Heart left ventricle (tissue), 16 donors: ENCODE results near the gene NCAPD3. TPM values are rescaled to one million over a fixed set of nuclear protein-coding genes. Genes with fewer than 3 reads are reported as not detected.
A peak's percentile ranks its signal among the peaks of the same experiment; 100 is the strongest.

Source experiments
- ATAC-seq, 4 donors: fragments of 200-7000 bp; cut with Tn5 transposase; one replicate each; pipeline ENCODE4 v1.9.1; 2020 to 2022; ENCODE audit warnings: moderate library complexity in 4 of 4, mild to moderate bottlenecking in 3 of 4, moderate number of reproducible peaks in 1 of 4
- DNase-seq, 5 donors: peaks; one replicate each; pipeline ENCODE4 v3.0.0-alpha.2; 2020
- H3K27ac ChIP-seq, 12 donors: fragments of 200-600 bp; sonication (generic) in 4 of 12; one replicate each; pipeline versions ENCODE4 v1.5.0 to v1.8.0; 2016 to 2022; ENCODE audit warnings: mild to moderate bottlenecking in 2 of 12
- H3K27me3 ChIP-seq, 9 donors: fragments of 200-600 bp; sonication (generic) in 2 of 9; one replicate each; pipeline versions ENCODE4 v1.5.1 to v1.8.0; 2016 to 2022; ENCODE audit warnings: mild to moderate bottlenecking in 3 of 9
- H3K36me3 ChIP-seq, 9 donors: fragments of 200-600 bp; sonication (generic) in 2 of 9; one replicate each; pipeline versions ENCODE4 v1.5.0 to v1.8.0; 2018 to 2022; ENCODE audit warnings: mild to moderate bottlenecking in 2 of 9
- H3K4me1 ChIP-seq, 12 donors: fragments of 200-600 bp; sonication (generic) in 4 of 12; one replicate each; pipeline versions ENCODE4 v1.5.0 to v1.8.0; 2016 to 2022; ENCODE audit warnings: mild to moderate bottlenecking in 3 of 12
- H3K4me3 ChIP-seq, 12 donors: fragments of 200-600 bp; sonication (generic) in 4 of 12; one replicate each; pipeline versions ENCODE4 v1.5.0 to v1.8.0; 2017 to 2022; ENCODE audit warnings: mild to moderate bottlenecking in 9 of 12, moderate library complexity in 4 of 12
- H3K9me3 ChIP-seq, 12 donors: fragments of 200-600 bp; sonication (generic) in 4 of 12; one replicate each; pipeline versions ENCODE4 v1.5.0 to v1.8.0; 2016 to 2022; ENCODE audit warnings: mild to moderate bottlenecking in 1 of 12
- POLR2A ChIP-seq, 2 donors: fragments of 450-650 bp; IDR thresholded peaks; one replicate each; pipeline ENCODE4 v1.6.1; 2017; ENCODE audit warnings: antibody characterized with exemption in 2 of 2, mild to moderate bottlenecking in 2 of 2, moderate library complexity in 2 of 2
- WGBS, 4 donors: extraction: QIAGEN DNeasy Blood & Tissue Kit in 2 of 4; methylation state at CpG; one replicate each; pipeline versions ENCODE4 v1.1.5 to v1.1.7; 2013 to 2018; 5-methylcytosine and 5-hydroxymethylcytosine counted together
- intact Hi-C, 10 donors: fragments of 100-400 bp; cut with DNase I; formaldehyde crosslinking; loops; one replicate each; pipeline versions ENCODE4 v1.11.1 to v1.14.2; 2022
- polyA plus RNA-seq, 2 donors: library from polyadenylated mRNA; stranded (reverse); fragments of 200-250 nt; gene quantifications; one replicate each; pipeline ENCODE4 v1.2.3, GENCODE V29; 2013
- total RNA-seq, 9 donors: library from RNA; depleted of rRNA in 2 of 9; stranded (reverse); fragments of >200 nt in 2 of 9; fragmentation: NEBNext Ultra II Directional in 3 of 9; extraction: Animal tissue kit (Norgen Biotek cat#: 25700) in 3 of 9; gene quantifications; one replicate each; pipeline versions ENCODE4 v1.1.0 to v1.2.4, GENCODE V29; 2016 to 2023
- TF ChIP-seq, protein P1 (sequence below), 12 donors: fragments of 200-600 bp; sonication (generic) in 4 of 12; IDR thresholded peaks; one replicate each; pipeline versions ENCODE4 v1.5.0 to v1.8.0; 2018 to 2022; ENCODE audit warnings: antibody characterized with exemption in 12 of 12, mild to moderate bottlenecking in 5 of 12
- donor health status: ischemic (EF 13 %, LVEDD 7.1; RV severe dilation, severe dysfunction).
- donor health status: healthy with polysubstance abuse.
- donor health status: DM: no; HTN: yes; CAD: no.
- donor health status: DM: no; HTN: no; CAD: no.
- donor health status: ischemic (EF 25% LVEDD 6.9; RV normal size, moderate dysfunction).
- donor health status: ischemic (EF 25% LVEDD 5.7; RV mildly dilated, moderate dysfunction).
- donor health status: healthy.
- donor health status: DM: yes; HTN: yes; CAD: no.
- donor health status: ischemic (EF 35%, LVEDD 5.7; RV mildly dilated, moderate dysfunction).
- donor health status: nonischemic (EF 11% LVEDD 7.7; RV severe dilation, severe dysfunction).
- donor health status: DM: yes; HTN: yes; CAD: no.
- donor health status: PGD.
- donor health status: ischemic (EF 29% LVEDD 5.4; RV normal size, mild dysfunction).
- donor health status: nonischemic (EF 23%, LVEDD 6.1; RV moderate dilation, normal function).

Gene NCAPD3
- total and polyA plus RNA-seq, 11 donors: 4.7 to 18.8 (median 10.8) TPM

- intact Hi-C loops: no loop called here
- TF ChIP-seq POLR2A (IDR thresholded peaks at IDR 0.05): no peak
- TF ChIP-seq, protein P1, sequence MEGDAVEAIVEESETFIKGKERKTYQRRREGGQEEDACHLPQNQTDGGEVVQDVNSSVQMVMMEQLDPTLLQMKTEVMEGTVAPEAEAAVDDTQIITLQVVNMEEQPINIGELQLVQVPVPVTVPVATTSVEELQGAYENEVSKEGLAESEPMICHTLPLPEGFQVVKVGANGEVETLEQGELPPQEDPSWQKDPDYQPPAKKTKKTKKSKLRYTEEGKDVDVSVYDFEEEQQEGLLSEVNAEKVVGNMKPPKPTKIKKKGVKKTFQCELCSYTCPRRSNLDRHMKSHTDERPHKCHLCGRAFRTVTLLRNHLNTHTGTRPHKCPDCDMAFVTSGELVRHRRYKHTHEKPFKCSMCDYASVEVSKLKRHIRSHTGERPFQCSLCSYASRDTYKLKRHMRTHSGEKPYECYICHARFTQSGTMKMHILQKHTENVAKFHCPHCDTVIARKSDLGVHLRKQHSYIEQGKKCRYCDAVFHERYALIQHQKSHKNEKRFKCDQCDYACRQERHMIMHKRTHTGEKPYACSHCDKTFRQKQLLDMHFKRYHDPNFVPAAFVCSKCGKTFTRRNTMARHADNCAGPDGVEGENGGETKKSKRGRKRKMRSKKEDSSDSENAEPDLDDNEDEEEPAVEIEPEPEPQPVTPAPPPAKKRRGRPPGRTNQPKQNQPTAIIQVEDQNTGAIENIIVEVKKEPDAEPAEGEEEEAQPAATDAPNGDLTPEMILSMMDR (IDR thresholded peaks at IDR 0.05): no peak
- no peak overlapping the region for H3K27ac ChIP-seq
- peaks cover 0 to 33% (median 11%) of the 10 kb centered on the region in 9 donors for H3K27me3 ChIP-seq
- H3K4me1 ChIP-seq: peaks cover 0 to 12% (median 0%) of the 10 kb centered on the region in 12 donors
- peaks cover 0 to 30% (median 20%) of the 10 kb centered on the region in 9 donors for H3K36me3 ChIP-seq
- DNase-seq (no peak), ATAC-seq (no peak)
- no peak overlapping the region for H3K4me3 ChIP-seq
- no peaks in the 10 kb centered on the region for H3K9me3 ChIP-seq
- 78 to 85% (median 82%) methylated on average over 5 of the region's 5 CpGs for WGBS, 4 donors
These were observed 43.7 kb upstream of the NCAPD3 start for GRCh38 chr11:134267461-134267860.

- no peak overlapping the region for H3K27ac ChIP-seq
- peaks cover 0 to 36% (median 26%) of the 10 kb centered on the region in 9 donors for H3K36me3 ChIP-seq
- peaks cover 0 to 27% (median 7%) of the 10 kb centered on the region in 9 donors for H3K27me3 ChIP-seq
- TF ChIP-seq, protein P1 (IDR thresholded peaks at IDR 0.05): no peak
- no peak for TF ChIP-seq POLR2A (IDR thresholded peaks at IDR 0.05)
- H3K4me1 ChIP-seq: peaks cover 0 to 12% (median 0%) of the 10 kb centered on the region in 12 donors
- no peak overlapping the region for H3K4me3 ChIP-seq
- intact Hi-C loops: no loop called here
- ATAC-seq (peak in 2 of 4 donors; percentile 46 to 48), DNase-seq (no peak)
- no peaks in the 10 kb centered on the region for H3K9me3 ChIP-seq
- 58 to 73% (median 66%) methylated on average over 3 of the region's 3 CpGs for WGBS, 4 donors
These were observed 43.1 kb upstream of the NCAPD3 start for GRCh38 chr11:134266841-134267251.

GRCh38 chr11:134266440-134266839, 42.7 kb upstream of the NCAPD3 start:
- intact Hi-C loops: no loop called here
- no peak for ATAC-seq
- WGBS, 4 donors: 87 to 90% (median 89%) methylated on average over 5 of the region's 5 CpGs

GRCh38 chr11:134264966-134265764, 41.4 kb upstream of the NCAPD3 start:
- Histone ChIP-seq H3K4me1 (peaks cover 0 to 12% (median 0%) of the 10 kb centered on the region in 12 donors), H3K4me3 (no peak overlapping the region), H3K27ac (no peak overlapping the region), H3K36me3 (peaks cover 0 to 53% (median 42%) of the 10 kb centered on the region in 9 donors), H3K9me3 (no peaks in the 10 kb centered on the region), H3K27me3 (peaks cover 0 to 10% (median 0%) of the 10 kb centered on the region in 9 donors)
- no peak for TF ChIP-seq POLR2A (IDR thresholded peaks at IDR 0.05)
- TF ChIP-seq, protein P1 (IDR thresholded peaks at IDR 0.05): no peak
- intact Hi-C loops: no loop called here
- 88 to 92% (median 91%) methylated on average over 7 of the region's 7 CpGs for WGBS, 4 donors
- ATAC-seq: no peak
- no peak for DNase-seq

More at GRCh38 chr11:134266440-134266839, 42.7 kb upstream of the NCAPD3 start:
- peaks cover 0 to 12% (median 0%) of the 10 kb centered on the region in 12 donors for H3K4me1 ChIP-seq
- no peak for DNase-seq
- TF ChIP-seq, protein P1 (IDR thresholded peaks at IDR 0.05): no peak
- no peak for TF ChIP-seq POLR2A (IDR thresholded peaks at IDR 0.05)
- no peak overlapping the region for H3K4me3 ChIP-seq
- no peak overlapping the region for H3K27ac ChIP-seq
- H3K36me3 ChIP-seq: peaks cover 0 to 41% (median 30%) of the 10 kb centered on the region in 9 donors
- H3K27me3 ChIP-seq: peaks cover 0 to 23% (median 3%) of the 10 kb centered on the region in 9 donors
- H3K9me3 ChIP-seq: no peaks in the 10 kb centered on the region
